Nucleus accumbens (tissue), 56 donors: ENCODE measurements around the gene GAR1.
"Not testable (repeated sequence)": the region's sequence is repeated elsewhere in the genome, so short reads cannot be mapped to it uniquely, and the experiment has no call there.

ENCODE experiments used
- DNase-seq, 56 donors: peaks; one replicate each; lab custom pipeline; 2025; lab: John Stamatoyannopoulos, UW

The GAR1 gene

DNA sequence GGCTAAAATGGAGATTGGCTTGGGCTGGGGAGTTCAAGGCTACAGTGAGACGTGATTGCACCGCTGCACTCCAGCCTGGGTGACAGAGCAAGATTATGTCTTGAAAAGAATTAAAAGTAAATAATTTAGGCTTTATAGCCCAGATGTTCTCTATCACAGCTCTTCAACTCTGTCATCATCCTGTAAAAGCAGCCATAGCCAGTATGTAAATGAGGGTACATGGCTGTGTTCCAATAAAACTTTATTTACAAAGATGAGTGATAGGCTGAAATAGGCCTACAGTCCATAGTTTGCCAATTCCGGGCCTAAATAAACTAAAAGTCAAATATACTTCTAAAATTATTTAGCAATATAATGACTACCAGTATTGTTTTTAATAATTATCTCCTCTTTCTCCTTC lies 21.4 kb downstream of the GAR1 start:
- DNase-seq, result no peak

GRCh38 chr4:109846395-109847098 lies 31.0 kb downstream of the GAR1 start:
- DNase-seq, result no peak

DNA sequence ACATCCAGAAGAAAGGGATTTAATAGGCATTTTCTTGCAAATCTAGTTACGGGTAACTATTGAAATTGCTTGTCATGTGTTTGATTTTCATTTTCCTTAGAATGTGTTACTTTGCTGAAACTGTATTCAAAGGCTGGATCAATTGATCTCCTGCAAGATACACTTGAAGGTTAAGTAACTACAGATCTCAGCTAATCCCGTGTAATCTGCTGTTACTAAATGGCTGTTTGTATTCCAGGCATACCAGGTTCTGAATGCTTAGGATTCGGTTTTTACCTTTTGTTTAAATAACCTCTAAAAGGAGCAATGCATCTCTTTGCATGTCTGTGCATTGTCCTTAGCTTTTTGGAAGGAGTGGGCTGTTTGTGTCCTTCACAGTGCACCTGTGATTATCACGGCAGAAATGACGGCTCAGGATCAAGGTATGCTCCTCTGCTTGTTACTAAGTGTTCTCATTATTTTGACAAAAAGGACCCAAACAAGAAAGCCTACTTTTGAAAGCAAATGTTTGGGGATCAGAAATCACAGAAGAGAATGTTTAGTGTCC lies 32.4 kb downstream of the GAR1 start, which contains the start of gene LRIT3:
Gene LRIT3 (plus strand): TSS at position 212 of the 547 bp plus-strand sequence. CDS start 95 bp downstream, at position 307.
- DNase-seq, result no peak

GRCh38 chr4:109848501-109848900 lies 32.9 kb downstream of the GAR1 start:
- no peak for DNase-seq

DNA sequence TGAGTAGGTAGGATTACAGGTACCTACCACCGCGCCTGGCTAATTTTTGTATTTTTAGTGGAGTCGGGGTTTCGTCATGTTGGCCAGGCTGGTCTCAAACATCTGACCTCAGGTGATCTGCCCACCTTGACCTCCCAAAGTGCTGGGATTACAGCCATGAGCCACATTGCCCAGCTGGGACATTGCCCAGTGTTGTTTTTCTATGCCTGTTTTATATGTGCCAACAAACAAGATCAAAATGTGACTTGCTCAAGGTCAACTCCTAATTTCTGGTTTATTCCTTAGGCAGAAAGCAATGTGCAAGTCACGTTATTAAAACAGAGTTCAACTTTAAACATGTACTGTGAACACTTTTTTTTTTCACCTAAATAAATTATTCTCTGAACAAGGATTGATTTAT lies 35.0 kb downstream of the GAR1 start:
- DNase-seq, result no peak

DNA sequence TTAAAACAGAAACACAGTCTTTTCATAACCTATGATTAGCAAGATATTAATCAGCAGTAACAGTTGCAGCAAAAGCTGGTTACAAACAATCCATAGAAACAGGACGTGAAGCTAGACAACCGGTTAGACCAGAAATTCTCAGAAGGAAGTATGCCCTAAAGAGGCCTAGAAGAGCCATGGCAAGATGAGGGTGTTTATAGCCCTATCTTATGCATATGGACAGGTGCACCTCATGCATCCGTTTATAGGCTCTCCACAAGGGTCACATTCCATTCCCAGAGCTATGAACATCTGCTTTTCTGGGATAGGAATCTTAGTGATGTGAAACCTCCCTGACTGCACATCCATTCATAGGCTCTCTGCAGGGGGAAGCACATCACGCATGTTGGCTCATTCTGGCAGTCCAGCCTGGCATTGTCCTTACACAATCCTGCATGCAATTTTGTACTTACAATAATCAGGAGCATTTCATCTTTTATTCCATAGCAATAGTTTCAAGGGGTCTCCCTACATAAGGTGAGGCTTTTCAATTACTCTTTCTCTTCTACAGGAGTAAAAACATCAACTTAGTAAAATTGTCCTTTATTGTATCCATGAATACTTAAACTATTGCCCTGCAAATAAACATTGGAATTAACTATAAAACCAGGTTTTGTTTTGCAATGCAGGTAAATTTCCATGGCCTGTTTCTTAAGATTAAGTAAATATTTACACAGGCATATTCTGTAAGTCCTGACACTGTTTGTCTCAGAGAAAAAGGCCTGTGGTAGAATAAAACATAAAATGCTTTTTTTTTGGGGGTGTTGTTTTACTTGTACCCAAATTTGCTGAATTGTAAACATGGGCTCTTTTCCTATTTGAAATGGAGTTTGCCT lies 44.1 kb downstream of the GAR1 start:
- DNase-seq, result not testable (repeated sequence)

DNA sequence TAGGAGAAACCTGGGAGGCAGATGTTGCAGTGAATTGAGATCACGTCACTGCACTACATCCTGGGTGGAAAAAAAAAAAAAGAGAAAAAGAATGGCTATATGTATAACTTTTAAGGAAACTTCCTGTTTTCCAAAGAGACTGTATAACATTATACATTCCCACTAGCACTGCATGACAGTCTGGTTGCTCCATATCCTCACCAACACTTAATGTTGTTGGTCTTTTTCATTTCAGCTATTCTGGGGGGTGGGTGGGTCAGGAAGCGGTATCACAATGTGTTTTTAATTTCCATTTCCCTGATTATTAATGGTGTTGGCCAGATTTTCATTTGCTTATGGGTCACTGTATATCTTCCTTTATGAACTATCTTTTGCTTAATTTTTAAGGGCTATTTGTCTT lies 45.7 kb downstream of the GAR1 start:
- DNase-seq, result no peak

DNA sequence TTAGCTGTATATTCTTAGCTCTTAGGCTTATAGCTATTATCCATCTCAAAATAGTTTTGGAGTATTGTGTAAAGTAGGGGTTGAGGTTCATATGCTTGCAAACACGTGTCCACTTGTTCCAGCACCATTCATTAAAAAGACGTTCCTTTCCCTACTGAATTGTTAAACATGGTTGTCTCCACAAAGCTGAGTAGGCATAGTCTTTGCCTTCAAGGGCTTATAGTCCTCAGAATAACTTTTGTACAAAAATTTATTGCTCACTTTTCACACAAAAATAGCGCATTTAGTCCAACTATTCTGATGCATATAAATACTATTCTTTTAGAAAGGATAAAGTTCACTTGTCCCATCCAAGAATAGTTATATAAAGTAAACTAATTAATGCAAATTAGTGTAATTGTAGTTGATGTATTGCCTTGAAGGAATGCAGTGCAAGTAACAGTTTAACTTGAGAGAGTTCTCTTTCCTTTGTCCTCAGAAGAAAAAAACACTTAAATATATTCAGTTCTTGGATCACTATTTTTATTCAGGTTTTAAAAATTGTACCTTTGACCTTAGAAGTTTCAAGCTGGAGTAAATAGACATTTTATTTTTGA lies 46.5 kb downstream of the GAR1 start:
- no peak for DNase-seq

DNA sequence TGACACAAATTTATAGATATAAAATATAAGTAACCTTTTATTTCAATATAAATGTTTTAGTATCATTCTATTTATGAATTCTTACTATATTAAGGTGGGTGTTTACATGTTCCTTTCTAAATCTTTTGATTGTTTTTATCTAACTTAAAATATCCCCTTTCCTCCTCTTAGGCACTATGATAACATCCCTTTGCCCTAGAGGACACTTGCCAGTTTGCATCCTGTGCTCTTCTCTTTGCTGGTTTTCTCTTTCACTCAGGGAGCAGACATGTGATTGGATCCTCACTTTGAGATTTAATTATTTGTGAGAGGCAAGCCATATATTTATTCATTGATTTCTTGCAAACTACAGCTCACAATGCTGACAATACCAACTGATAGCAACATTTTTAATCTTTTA lies 48.6 kb downstream of the GAR1 start:
- no peak for DNase-seq

DNA sequence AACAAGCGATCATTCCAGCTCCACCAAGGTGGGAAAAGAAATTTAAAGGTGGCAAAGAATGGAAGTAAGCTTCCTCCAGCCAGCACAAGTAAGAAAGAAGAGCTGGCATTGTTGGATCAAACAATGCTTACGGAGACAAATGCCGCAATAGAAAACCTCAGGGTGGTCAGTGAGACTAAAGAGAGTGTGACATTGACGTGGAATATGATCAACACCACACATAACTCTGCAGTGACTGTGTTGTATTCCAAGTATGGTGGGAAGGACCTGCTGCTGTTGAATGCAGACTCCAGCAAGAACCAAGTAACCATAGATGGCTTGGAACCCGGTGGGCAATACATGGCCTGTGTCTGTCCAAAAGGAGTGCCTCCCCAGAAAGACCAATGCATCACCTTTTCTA lies 54.5 kb downstream of the GAR1 start:
- DNase-seq, result no peak

GRCh38 chr4:109872065-109872464 lies 56.5 kb downstream of the GAR1 start:
- DNase-seq, result no peak

- DNase-seq, result no peak
Observed at GRCh38 chr4:109872950-109873656, 57.5 kb downstream of the GAR1 start.

DNA sequence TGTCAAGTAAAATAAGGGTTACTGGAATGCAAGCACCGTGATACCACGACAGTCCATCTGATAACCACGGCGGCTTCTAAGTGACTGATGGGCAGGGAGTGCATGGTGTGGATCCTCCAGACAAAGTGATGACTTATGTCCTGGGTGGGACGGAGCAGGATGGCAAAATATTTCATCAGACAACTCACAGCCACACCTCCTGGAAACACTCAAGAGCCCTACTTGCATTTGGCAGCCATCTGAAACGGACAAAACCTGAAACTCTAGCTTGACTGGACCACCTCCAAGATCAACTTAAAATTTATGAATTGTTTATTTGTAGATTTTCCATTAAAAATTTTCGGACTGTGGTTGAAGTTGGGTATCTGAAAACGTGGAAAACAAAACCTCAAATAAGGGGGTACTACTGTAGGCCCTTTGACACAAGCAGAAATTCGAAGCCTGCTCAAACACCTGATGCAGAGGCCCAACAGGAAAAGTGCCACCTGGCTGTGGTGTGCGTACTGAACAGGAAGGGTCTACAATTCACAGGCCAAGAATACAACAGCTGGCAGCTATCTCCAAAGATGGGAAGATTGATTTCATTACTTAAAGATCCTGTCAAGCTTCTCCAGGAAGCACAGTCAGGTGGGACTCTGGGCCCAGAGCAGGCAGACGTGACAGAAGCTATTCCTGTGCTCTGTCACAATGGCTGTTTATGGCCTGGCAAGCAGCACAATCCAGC lies 58.4 kb downstream of the GAR1 start:
- DNase-seq, result no peak
